Mucosa of rectum (tissue), 2 donors: ENCODE measurements around the gene NPIPB8.
"Not testable (repeated sequence)": the region's sequence is repeated elsewhere in the genome, so short reads cannot be mapped to it uniquely, and the experiment has no call there.

Experiments
- H3K27ac ChIP-seq, 2 donors: one replicate each; pipeline ENCODE4 v1.7.0; 2013; ENCODE audit warnings: inconsistent platforms in 2 of 2, low read depth in 2 of 2, low read length in 2 of 2
- H3K27me3 ChIP-seq, 2 donors: one replicate each; pipeline ENCODE4 v1.7.0; 2013; ENCODE audit warnings: low read length in 2 of 2; ENCODE audit not compliant: control insufficient read depth in 2 of 2, insufficient read depth in 2 of 2
- H3K36me3 ChIP-seq, 2 donors: one replicate each; pipeline ENCODE4 v1.7.0; 2013; ENCODE audit warnings: low read length in 2 of 2; ENCODE audit not compliant: control insufficient read depth in 2 of 2, insufficient read depth in 2 of 2
- H3K4me1 ChIP-seq, 2 donors: one replicate each; pipeline ENCODE4 v1.7.0; 2013; ENCODE audit warnings: low read length in 2 of 2, mild to moderate bottlenecking in 1 of 2; ENCODE audit not compliant: control insufficient read depth in 2 of 2, insufficient read depth in 2 of 2
- H3K4me3 ChIP-seq, 2 donors: one replicate each; pipeline ENCODE4 v1.7.0; 2013; ENCODE audit warnings: low read length in 2 of 2
- H3K9ac ChIP-seq, 2 donors: one replicate each; pipeline ENCODE4 v1.7.0; 2013; ENCODE audit warnings: low read length in 2 of 2, low read depth in 1 of 2, mild to moderate bottlenecking in 1 of 2
- H3K9me3 ChIP-seq, 2 donors: one replicate each; pipeline ENCODE4 v1.7.0; 2013; ENCODE audit warnings: low read length in 2 of 2; ENCODE audit not compliant: control insufficient read depth in 2 of 2
- donor health status: healthy.
- donor health status: Normal muscosa, but diverticular disease.

Gene NPIPB8

GRCh38 chr16:28693257-28693950, 55.5 kb downstream of the NPIPB8 start:
- not testable (repeated sequence) for H3K4me1 ChIP-seq, H3K36me3 ChIP-seq, H3K27me3 ChIP-seq, H3K9me3 ChIP-seq, H3K9ac ChIP-seq, H3K4me3 ChIP-seq, H3K27ac ChIP-seq

GRCh38 chr16:28699792-28700191, 61.9 kb downstream of the NPIPB8 start:
- not testable (repeated sequence) for H3K4me3 ChIP-seq, H3K4me1 ChIP-seq, H3K9ac ChIP-seq, H3K27me3 ChIP-seq, H3K9me3 ChIP-seq, H3K27ac ChIP-seq, H3K36me3 ChIP-seq

DNA sequence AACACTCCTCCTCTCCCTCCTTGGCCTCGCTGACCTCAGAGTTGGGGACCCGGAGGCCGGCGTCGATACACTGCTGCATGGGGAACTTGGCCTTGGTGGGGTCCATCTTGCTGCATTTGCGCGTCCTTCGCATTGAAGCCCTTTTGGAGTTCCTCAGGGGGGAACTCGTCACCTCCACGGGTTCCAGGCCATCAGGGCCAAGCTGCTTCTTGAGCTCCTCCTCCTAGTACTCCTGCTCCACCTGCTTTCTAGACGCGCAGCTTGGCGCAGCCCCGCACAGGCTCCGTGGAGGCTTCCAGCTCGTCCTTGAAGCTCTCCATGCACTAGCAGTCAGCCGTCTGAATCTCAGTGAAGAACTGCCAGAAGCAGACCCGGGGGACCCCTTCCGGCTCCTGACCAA, 62.5 kb downstream of the NPIPB8 start:
- H3K27ac ChIP-seq, H3K27me3 ChIP-seq, H3K36me3 ChIP-seq, H3K9ac ChIP-seq, H3K4me1 ChIP-seq, H3K4me3 ChIP-seq, H3K9me3 ChIP-seq: not testable (repeated sequence)

GRCh38 chr16:28701384-28701783, 63.5 kb downstream of the NPIPB8 start:
- H3K27ac ChIP-seq, H3K4me1 ChIP-seq, H3K9me3 ChIP-seq, H3K4me3 ChIP-seq, H3K27me3 ChIP-seq, H3K36me3 ChIP-seq, H3K9ac ChIP-seq: not testable (repeated sequence)

GRCh38 chr16:28704246-28704645, 66.4 kb downstream of the NPIPB8 start:
- H3K9me3 ChIP-seq, H3K27ac ChIP-seq, H3K9ac ChIP-seq, H3K4me1 ChIP-seq, H3K4me3 ChIP-seq, H3K36me3 ChIP-seq, H3K27me3 ChIP-seq: not testable (repeated sequence)
